MM.1S (cell line): Measurements from ENCODE around the gene CBX3.

Experiments
- DNase-seq: peaks from one replicate; pipeline ENCODE4 v3.0.0-alpha.2; 2015
- H2AFZ ChIP-seq: fragments of 300-600 bp; sonication (generic); 2 replicates; pipeline ENCODE4 v1.6.0; 2016; ENCODE audit warnings: antibody characterized with exemption, low read length
- H3F3A ChIP-seq: fragments of 300-600 bp; sonication (generic); 2 replicates; pipeline ENCODE4 v1.6.1; 2016; ENCODE audit warnings: mild to moderate bottlenecking, antibody characterized with exemption, low read length, moderate library complexity, mixed read lengths; ENCODE audit not compliant: insufficient read depth
- H3K27ac ChIP-seq: fragments of 300-600 bp; sonication (generic); 2 replicates; pipeline ENCODE4 v1.5.1; 2016; ENCODE audit warnings: mild to moderate bottlenecking, low read length
- H3K27me3 ChIP-seq: fragments of 300-600 bp; sonication (generic); replicated peaks from 2 replicates; pipeline ENCODE4 v1.6.0; 2016; ENCODE audit warnings: low read length; ENCODE audit not compliant: insufficient read depth
- H3K36me3 ChIP-seq: fragments of 300-600 bp; sonication (generic); replicated peaks from 2 replicates; pipeline ENCODE4 v1.6.1; 2016; ENCODE audit warnings: mild to moderate bottlenecking, low read length, mixed read lengths; ENCODE audit not compliant: insufficient read depth
- H3K4me1 ChIP-seq: fragments of 300-600 bp; sonication (generic); 2 replicates; pipeline ENCODE4 v1.6.1; 2016; ENCODE audit warnings: low read length, mixed read lengths
- H3K4me2 ChIP-seq: fragments of 300-600 bp; sonication (generic); 2 replicates; pipeline ENCODE4 v1.6.0; 2016; ENCODE audit warnings: low read depth, low read length
- H3K4me3 ChIP-seq: fragments of 300-600 bp; sonication (generic); 2 replicates; pipeline ENCODE4 v1.5.1; 2016; ENCODE audit warnings: low read length, mixed read lengths
- H3K79me2 ChIP-seq: fragments of 300-600 bp; sonication (generic); 2 replicates; pipeline ENCODE4 v1.6.1; 2016; ENCODE audit warnings: mixed run types, low read length, mixed read lengths
- H3K9ac ChIP-seq: fragments of 300-600 bp; sonication (generic); 2 replicates; pipeline ENCODE4 v1.6.1; 2016; ENCODE audit warnings: low read length, mixed read lengths
- H3K9me2 ChIP-seq: fragments of 300-600 bp; sonication (generic); replicated peaks from 2 replicates; pipeline ENCODE4 v1.6.1; 2016; ENCODE audit warnings: mild to moderate bottlenecking, low read length, mixed read lengths; ENCODE audit not compliant: insufficient read depth
- H3K9me3 ChIP-seq: fragments of 300-600 bp; sonication (generic); replicated peaks from 2 replicates; pipeline ENCODE4 v1.6.1; 2016; ENCODE audit warnings: mild to moderate bottlenecking, low read length, mixed read lengths; ENCODE audit not compliant: insufficient read depth
- H4K20me1 ChIP-seq: fragments of 300-600 bp; sonication (generic); 2 replicates; pipeline ENCODE4 v1.6.1; 2016; ENCODE audit warnings: mild to moderate bottlenecking, low read length, moderate library complexity, mixed read lengths; ENCODE audit not compliant: insufficient read depth
- CTCF ChIP-seq: fragments of 300-600 bp; sonication (generic); IDR thresholded peaks from 2 replicates; pipeline ENCODE4 v1.5.1; 2016; ENCODE audit warnings: antibody characterized with exemption, low read length, mixed read lengths
- EZH2 ChIP-seq: fragments of 300-600 bp; sonication (generic); optimal IDR thresholded peaks from 2 replicates; pipeline ENCODE3; 2017; ENCODE audit warnings: low read depth, mild to moderate bottlenecking, antibody characterized with exemption, low read length, mixed read lengths
- EZH2phosphoT487 ChIP-seq: fragments of 300-600 bp; sonication (generic); IDR thresholded peaks from 2 replicates; pipeline ENCODE4 v1.6.1; 2018; ENCODE audit warnings: antibody characterized with exemption, low read length

CBX3 gene

DNA sequence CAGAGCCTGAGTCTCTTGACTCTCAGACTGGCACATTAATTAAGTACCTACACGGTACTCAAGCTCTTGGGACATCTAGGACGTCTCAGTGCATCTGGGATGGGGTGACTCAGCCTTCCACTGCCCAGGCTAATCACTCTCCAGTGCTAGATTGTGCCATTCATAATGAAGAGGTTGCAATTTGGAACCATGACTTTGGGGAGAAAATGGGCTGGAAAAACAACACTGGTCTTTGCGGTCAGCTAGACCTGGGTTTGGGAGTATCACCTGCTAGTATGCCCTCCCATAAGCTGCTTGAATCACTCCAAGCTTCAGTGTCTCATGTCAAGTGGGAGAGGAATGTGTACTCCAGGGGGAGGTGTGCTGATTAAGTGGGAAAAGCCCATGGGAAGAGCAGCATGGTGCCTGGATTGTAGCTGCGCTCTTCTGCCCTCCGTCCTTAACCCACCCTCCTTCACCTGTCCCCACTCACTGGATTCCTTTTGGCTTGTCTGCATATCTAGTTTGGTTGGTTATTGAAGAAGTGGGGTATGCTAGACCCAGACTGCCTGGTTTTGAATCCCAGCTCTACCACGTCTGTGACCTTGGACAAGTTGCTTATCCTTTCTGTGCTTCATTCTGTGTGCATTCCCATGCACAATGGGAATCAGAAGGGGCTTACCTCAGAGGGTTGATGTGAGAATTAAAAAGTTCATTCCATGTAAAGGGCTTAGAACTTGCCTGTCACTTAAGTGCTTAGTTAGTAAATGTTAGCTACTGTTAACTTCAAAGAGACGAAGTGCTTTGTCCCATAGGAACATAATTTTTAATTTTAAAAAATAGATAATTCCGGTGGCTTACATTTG, 45.8 kb upstream of the CBX3 start:
- no peaks in the 10 kb centered on the region for H3K36me3 ChIP-seq
- no peaks in the 10 kb centered on the region for H3K9me3 ChIP-seq
- peak overlapping the region; percentile 84 for H3K27ac ChIP-seq
- no peaks in the 10 kb centered on the region for H3K9me2 ChIP-seq
- H3F3A ChIP-seq, result peaks cover 41% of the 10 kb centered on the region
- no peaks in the 10 kb centered on the region for H3K27me3 ChIP-seq
- H3K9ac ChIP-seq, result peak overlapping the region; percentile 40
- peaks cover 50% of the 10 kb centered on the region for H3K4me1 ChIP-seq
- H4K20me1 ChIP-seq, result no peaks in the 10 kb centered on the region
- H3K4me3 ChIP-seq, result peak overlapping the region; percentile 44
- TF ChIP-seq EZH2, result no peak
- no peak for TF ChIP-seq EZH2phosphoT487
- TF ChIP-seq CTCF, result no peak
- H3K4me2 ChIP-seq, result peak overlapping the region; percentile 85
- DNase-seq, result no peak
- peaks cover 76% of the 10 kb centered on the region for H3K79me2 ChIP-seq
- H2AFZ ChIP-seq, result no peak overlapping the region

GRCh38 chr7:26156451-26157420, 44.8 kb upstream of the CBX3 start:
- H3K79me2 ChIP-seq, result peaks cover 85% of the 10 kb centered on the region
- H3K9ac ChIP-seq, result peak overlapping the region; percentile 43
- peak; percentile 91 for DNase-seq
- peaks cover 41% of the 10 kb centered on the region for H3F3A ChIP-seq
- peak overlapping the region; percentile 84 for H3K27ac ChIP-seq
- peak overlapping the region; percentile 85 for H3K4me2 ChIP-seq
- peaks cover 43% of the 10 kb centered on the region for H3K4me1 ChIP-seq
- H3K4me3 ChIP-seq, result peak overlapping the region; percentile 44
- H3K27me3 ChIP-seq, result no peaks in the 10 kb centered on the region
- no peaks in the 10 kb centered on the region for H4K20me1 ChIP-seq
- no peaks in the 10 kb centered on the region for H3K9me3 ChIP-seq
- H3K36me3 ChIP-seq, result no peaks in the 10 kb centered on the region
- H2AFZ ChIP-seq, result no peak overlapping the region
- H3K9me2 ChIP-seq, result no peaks in the 10 kb centered on the region
- no peak for TF ChIP-seq EZH2
- no peak for TF ChIP-seq CTCF
- TF ChIP-seq EZH2phosphoT487, result no peak

DNA sequence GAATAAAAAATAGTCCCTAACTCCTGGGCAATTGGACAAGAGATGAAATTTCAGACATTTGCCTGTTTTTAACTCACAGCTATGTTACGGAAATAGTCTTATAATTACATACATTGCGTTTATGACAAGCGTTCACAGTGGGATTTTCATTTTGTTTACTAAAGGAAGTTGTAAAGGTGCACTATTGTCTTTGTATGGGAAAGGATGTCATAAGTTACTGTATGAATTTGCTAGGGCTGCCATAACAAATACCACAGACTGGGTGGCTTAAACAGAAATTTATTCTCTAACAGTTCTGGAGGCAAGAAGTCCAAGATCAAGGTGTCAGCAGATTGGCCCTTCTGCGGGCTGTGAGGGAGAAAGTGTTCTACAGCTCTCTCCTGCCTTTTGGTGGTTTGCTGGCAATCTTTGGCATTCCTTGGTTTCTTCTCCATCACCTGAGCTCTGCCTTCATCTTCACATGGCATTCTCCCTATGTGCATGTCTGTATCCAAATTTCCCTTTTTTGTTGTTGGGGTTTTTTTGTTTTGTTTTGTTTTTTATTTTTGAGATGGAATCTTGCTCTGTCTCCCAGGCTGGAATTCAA, 43.9 kb upstream of the CBX3 start:
- Histone ChIP-seq H3K27me3 (no peaks in the 10 kb centered on the region), H3K4me3 (peak overlapping the region; percentile 44), H3F3A (peaks cover 41% of the 10 kb centered on the region), H3K27ac (peak overlapping the region; percentile 84), H3K9ac (peak overlapping the region; percentile 43; the same call in 1 of the 2 replicates), H2AFZ (no peak overlapping the region), H3K79me2 (peaks cover 91% of the 10 kb centered on the region), H3K4me1 (peaks cover 43% of the 10 kb centered on the region), H4K20me1 (no peaks in the 10 kb centered on the region), H3K9me3 (no peaks in the 10 kb centered on the region), H3K4me2 (peak overlapping the region; percentile 85), H3K36me3 (no peaks in the 10 kb centered on the region), H3K9me2 (no peaks in the 10 kb centered on the region)
- no peak for DNase-seq
- TF ChIP-seq EZH2 (no peak), EZH2phosphoT487 (no peak), CTCF (no peak)
